ENCODE measurements around the gene DOK3.
A peak's percentile ranks its signal among the peaks of the same experiment; 100 is the strongest.

Gene DOK3

DNA sequence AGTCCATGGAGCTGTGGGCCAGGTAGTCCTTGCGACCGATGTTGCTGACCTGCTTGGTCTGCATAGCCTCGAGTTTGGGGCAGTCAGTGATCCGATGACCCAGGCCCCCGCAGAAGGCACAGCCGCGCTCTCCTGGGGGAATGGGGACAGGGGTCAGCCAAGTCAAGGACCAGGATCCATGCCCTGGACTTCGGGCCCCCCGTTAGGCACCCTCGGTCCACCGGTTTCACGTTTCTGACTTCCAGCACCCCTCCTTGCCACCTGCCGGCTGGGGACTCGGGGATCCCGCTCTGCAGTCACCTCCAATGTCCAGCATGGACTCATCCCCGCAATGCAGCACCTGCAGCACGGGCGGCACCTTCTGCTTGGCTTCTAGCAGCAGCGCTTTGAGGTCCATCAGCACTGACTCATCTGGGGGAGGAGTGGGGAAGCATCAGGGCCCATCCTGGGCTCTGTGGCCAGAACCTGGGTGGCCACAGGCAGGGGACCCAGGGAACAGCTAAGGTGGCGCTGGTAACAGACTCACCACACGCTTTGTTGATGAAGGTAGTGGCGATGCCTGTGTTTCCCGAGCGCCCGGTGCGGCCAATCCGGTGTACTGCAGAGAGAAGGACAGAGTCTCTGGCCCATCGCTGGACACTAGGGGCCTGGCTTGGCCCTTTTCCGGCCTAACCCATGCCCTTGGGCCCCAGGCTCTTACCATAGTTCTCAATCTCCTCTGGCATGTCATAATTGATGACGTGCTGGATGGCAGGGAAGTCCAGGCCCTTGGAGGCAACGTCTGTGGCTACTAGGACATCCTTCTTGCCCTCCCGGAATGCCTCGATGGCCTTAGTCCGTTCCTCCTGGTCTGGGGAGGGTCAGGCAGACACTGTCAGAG is 2.4 kb upstream of the DOK3 start:
- DNase-seq: no peak

DNA sequence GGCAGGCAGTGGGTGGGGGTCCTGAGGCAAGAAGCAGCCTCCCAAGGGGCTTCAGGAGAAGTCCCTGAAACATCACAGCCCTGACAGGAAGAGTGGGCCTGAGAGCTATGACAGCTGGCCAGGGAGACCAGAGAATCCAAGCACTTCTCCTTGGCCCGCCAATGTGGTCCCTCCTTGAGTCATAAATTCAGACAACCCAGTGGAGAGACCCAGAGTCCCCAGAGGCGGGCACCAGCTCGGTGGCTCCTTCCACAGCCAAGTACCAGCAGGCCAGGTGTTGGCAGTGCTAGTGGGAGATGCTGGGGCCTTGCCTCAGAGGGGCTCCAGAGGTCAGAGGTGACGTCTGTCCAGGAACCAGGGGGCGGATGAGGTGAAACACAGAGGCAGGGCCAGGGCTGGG is 1.6 kb upstream of the DOK3 start:
- no peak for DNase-seq

DNA sequence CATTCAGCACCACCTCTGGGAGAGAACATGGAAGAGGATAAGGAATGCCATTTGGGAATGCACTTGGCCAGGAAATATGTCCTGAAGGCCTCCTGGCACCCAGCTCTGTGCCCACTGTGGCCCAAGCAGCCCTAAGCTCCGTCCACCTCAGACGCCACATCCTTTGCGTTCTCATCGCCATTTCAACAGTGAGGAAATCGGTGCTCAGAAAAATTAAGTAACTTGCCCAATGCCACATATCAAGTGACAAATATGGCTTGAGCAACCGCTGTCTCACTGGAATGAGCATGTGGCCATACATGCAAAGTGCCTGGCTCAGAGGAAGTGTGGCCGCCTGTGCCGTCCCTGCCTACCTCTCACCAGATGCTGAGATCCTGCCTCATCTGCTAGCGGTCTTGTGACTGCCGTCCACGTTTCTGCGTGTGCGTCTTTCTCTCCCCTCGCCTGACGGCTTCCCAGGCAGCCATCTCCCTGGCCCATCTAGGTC is 984 bp upstream of the DOK3 start:
- no peak for DNase-seq

- no peak for DNase-seq
Measured at GRCh38 chr5:177509991-177510566, 453 bp upstream of the DOK3 start.

- no peak for DNase-seq
Measured at GRCh38 chr5:177508837-177509236, 789 bp downstream of the DOK3 start.

- DNase-seq: no peak
Measured at GRCh38 chr5:177508221-177508611, 1.4 kb downstream of the DOK3 start.

- no peak for DNase-seq
Measured at GRCh38 chr5:177507596-177508220, 1.9 kb downstream of the DOK3 start.

DNA sequence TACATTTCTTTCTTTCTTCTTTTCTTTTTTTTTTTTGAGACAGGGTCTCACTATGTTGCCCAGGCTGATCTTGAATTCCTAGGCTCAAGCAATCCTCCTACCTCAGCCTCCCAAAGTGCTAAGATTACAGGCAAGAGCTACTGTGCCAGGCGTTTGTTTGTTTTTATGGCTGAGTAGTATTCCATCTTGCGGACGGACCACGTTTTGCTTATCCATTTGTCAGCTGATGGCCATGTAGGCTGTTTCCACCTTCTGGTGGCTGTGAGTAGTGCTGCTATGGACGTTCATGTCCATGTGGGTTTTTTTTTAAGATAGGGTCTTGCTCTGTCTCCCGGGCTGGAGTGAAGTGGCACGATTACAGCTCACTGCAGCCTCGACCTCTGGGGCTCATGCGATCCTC is 2.5 kb downstream of the DOK3 start:
- DNase-seq: no peak

DNA sequence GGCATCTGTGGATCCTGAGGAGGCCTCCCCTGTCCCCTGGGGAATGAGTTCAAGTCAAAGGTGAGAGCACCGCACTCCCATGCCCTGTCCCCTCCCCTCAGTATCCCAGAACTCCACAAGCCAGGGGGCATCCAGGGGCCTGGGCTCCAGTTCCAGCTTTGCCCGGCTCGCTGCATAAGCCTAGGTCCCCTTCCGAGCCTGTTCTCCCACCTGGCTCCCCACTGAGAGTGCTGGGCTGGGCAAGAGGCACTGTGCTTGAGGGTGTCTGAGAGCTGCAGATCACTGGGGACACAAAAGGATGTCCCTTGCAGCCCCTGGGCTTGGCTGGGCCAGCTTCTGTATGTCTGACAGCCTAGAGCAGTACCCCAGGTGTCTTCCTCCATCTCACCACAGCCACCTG is 4.6 kb downstream of the DOK3 start:
- DNase-seq: no peak

DNA sequence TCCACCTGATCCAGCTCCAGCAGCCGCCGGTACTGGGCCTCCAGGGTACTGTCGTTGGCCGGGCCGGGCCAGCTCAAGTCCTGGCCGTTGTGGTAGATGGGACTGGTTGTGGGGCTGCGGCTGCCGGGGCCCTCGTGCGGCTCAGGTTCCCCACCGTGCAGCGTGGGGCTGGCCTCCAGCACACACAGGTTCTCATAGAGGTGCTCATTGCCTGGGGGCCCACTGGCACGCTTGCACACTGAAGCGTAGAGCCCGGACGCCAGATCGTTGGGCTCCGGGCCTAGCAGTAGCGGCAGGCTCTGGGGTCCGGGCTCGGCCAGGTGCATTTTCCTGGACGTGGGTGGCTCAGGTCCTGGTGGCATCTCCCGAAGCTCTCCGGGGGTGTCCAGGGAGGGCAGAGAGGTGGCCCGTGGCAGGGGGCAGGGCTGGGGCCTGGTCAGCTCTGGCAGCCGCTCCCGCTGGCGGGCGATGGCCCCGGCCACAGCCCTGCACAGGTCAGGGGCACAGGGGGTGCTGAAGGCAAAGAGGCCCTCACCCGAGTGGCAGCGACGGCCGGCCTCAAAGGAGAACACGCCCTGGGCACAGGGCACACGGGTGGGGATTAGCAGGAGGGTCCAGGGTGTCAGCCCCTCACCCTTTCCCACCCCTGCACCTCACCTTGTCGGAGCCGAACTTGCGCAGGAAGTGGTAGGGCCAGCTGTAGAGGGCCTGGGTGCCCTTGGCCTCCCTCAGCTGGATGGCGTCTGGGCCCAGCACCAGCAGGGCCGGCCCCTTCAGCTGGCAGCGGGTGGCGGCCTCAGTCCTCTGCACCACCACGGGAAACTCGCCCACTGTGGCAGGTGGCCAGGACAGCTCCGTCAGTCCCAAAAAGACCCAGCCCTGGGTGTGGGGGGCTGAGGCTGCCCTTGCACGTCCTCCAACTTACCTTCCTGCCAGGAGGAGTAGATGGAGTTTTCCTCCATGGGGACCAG is 5.3 kb downstream of the DOK3 start:
- DNase-seq: no peak

- DNase-seq: no peak
Measured at GRCh38 chr5:177503351-177504085, 6.1 kb downstream of the DOK3 start.

DNA sequence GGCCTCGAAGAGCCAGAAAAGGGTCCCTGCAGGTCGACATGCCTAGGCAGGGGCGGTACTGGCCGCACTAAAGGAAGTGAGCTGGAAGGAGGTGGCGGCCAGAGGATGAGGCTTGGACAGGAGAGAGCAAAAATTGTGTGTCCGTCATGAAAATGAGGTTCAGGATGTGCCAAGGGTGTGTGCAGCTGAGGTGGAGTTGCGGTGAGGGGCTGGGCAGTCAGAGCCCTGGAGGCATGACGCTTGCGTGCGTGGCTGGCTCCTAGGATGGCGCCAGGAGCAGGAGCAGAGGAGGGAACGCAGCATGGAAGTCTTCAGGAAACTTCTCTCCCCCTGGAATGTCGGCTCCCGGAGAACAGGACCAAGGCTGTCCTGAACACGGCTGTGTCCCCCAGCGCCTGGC is 6.7 kb downstream of the DOK3 start:
- no peak for DNase-seq

DNA sequence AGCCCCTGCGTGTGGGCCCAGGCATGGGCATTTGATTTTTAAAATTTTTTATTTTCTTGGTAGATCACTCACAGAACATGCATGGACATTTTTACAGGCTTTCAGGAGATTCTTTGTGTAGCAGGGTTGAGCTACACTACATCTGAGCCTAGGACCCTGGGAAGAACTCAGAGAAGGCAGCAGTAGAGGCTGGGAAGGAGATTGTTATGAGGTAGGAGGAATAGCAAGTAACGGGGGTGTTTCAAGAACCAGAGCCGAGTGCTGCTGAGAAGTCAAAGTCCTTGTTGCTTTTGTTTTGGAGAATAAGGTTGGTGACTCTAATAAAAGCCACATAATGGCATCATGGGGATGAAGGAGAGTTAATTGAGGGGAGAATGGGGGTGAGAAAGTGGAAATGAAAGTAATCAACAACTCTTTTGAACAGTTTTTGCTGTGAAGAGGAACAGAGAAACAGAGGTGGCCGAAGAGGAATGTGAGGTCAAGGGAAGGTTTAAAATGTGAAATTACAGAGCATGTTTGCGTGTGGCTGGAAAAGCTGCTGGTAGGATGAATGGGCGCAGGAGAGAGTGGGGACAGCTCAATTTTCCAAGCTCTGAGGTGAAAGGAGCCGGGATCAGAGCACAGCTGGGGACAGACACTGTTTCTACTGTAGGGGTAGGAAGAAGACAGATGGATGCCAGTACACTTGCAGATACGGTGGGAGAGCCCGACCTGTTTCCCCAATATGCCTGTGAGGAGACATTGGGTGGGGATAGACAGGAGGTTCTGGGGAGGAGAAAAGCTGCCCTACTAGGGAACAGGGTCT is 7.5 kb downstream of the DOK3 start:
- no peak for DNase-seq

GRCh38 chr5:177500685-177501522 is 8.7 kb downstream of the DOK3 start:
- DNase-seq: peak; percentile 80

GRCh38 chr5:177499842-177500241 is 9.8 kb downstream of the DOK3 start:
- no peak for DNase-seq

- no peak for DNase-seq
Measured at GRCh38 chr5:177498013-177498787, 11.4 kb downstream of the DOK3 start.

DNA sequence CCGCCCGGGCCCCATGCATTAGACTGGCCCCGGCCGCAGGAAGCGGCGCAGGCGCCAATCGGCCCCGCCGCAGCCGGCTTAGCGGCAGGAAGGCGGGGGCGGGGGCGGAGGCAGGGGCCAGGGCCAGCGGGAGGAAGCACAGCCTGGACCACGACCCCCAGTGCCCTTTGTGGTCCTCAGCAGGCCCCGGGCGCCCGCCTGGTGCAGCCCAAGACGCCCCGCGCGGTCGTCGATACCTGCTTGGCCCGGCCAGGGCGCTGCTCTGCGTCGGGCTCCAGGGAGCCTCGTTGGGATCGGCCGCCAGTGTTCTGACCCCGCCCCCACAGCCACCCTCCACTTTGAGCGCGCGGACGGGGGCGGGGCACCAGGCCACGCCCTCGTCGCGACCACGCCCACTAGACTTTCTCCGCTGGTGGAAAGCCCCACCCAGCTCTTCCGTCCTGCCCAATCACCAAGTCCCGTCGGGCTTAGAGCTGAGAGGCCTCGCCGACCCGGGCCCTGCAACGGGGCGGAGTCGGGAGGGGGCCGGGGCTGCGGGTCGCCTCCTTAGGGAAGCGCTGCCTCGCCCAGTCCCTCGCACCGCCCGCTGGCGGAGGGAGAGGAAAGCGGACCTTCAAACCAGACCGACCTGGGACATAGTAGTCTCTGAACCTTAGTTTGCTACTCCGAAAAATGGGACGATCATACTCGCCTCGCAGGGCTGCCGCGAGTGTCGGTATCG is 12.2 kb downstream of the DOK3 start, which contains the start of gene PDLIM7:
Gene PDLIM7, minus strand, starts transcription at position 313 of the 721 bp plus-strand sequence. CDS start 1,092 bp downstream, outside the sequence.
- DNase-seq: peak; percentile 99

DNA sequence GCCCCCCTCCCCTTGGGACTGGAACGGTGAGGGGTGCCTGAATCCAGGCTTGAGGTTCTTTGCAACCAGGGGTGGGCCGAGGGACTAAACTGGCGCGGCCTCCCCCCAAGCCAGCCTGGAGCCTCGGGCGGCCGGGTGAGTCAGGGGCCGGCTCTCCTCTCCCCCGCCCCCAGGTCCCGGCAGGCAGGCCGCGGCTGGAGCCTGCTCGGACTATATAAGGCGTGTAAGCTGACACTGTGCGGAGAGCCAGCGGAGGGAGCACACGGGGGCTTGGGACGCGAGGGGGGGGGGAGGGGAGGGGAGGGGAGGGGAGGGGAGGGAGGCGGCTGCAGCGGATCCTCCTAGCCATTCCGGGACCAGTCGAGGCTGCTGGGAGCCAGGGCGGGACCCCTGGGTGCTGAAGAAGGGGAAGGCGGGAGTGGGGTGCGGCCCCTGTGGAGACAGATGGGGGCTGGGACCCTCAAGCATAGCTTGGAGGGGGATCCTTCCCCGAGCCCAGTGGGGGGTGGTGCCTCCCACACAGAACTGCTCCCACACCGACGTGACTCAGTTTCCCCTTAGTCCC is 12.8 kb downstream of the DOK3 start:
- peak; percentile 98 for DNase-seq
